Measurements from ENCODE around the gene APOBEC3H. TPM values are rescaled to one million over a fixed set of nuclear protein-coding genes. Genes with fewer than 3 reads are reported as not detected.
"Not testable (repeated sequence)": the region's sequence is repeated elsewhere in the genome, so short reads cannot be mapped to it uniquely, and the experiment has no call there.

APOBEC3H gene
- total RNA-seq, 2 experiments from 2014 or later = 0.67 to 0.85 TPM

- H3K36me3 Mint-ChIP-seq (ENCODE audit: low read depth) = peaks cover 43% of the 10 kb centered on the region
- H3K9me3 ChIP-seq (ENCODE audit: control insufficient read depth in 1 of 2, insufficient read depth in 1 of 2, low read length in 2 of 2) = not testable (repeated sequence)
These were observed 19.1 kb upstream of the APOBEC3H start for GRCh38 chr22:39077912-39078311.

GRCh38 chr22:39078329-39078728 lies 18.7 kb upstream of the APOBEC3H start:
- Histone ChIP-seq H3K27me3 (ENCODE audit: control insufficient read depth in 1 of 2, insufficient read depth in 2 of 2, low read length in 2 of 2) (no peaks in the 10 kb centered on the region), H3K9me3 (ENCODE audit: control insufficient read depth in 1 of 2, insufficient read depth in 1 of 2, low read length in 2 of 2) (no peaks in the 10 kb centered on the region), H3K4me3 (ENCODE audit: low read length) (peak overlapping the region; percentile 80), H3K36me3 (ENCODE audit: insufficient read depth, low read length) (peaks cover 32% of the 10 kb centered on the region), H3K4me1 (ENCODE audit: insufficient read depth, low read length) (peaks cover 70% of the 10 kb centered on the region), H3K27ac (ENCODE audit: low read depth in 1 of 2, low read length in 2 of 2) (no peak overlapping the region)
- ATAC-seq (ENCODE audit: poor library complexity) (no peak), DNase-seq (peak in 2 of 14 experiments; percentile 39 to 45)
- Mint-ChIP-seq H3K4me3 (peak overlapping the region; percentile 89), H3K36me3 (ENCODE audit: low read depth) (peaks cover 47% of the 10 kb centered on the region), H3K27me3 (no peaks in the 10 kb centered on the region), H3K27ac (peak overlapping the region; percentile 89), H3K4me1 (ENCODE audit: low read depth) (peaks cover 36% of the 10 kb centered on the region), H3K9me3 (no peaks in the 10 kb centered on the region)
- CTCF ChIA-PET = no interaction called here
- intact Hi-C loops (cut with DNase I, micrococcal nuclease) = loop anchor here in 1 of 2 experiments (5.0 kb wide), 2 partner anchors 39 to 61 kb away; no protein-coding TSS in a partner anchor
- POLR2A ChIA-PET = interaction anchor here (2.5 kb wide), 1 partner anchor 11 kb away, joined by 19 read pairs; no protein-coding TSS in a partner anchor
- TF ChIP-seq CTCF (IDR thresholded peaks at IDR 0.05) = no peak

More at GRCh38 chr22:39077912-39078311, 19.1 kb upstream of the APOBEC3H start:
- intact Hi-C loops (cut with DNase I, micrococcal nuclease) = loop anchor here in 1 of 2 experiments (5.0 kb wide), 2 partner anchors 39 to 61 kb away; no protein-coding TSS in a partner anchor
- POLR2A ChIA-PET = interaction anchor here (2.5 kb wide), 1 partner anchor 12 kb away, joined by 19 read pairs; no protein-coding TSS in a partner anchor
- H3K27me3 ChIP-seq (ENCODE audit: control insufficient read depth in 1 of 2, insufficient read depth in 2 of 2, low read length in 2 of 2); H3K9me3 Mint-ChIP-seq; ATAC-seq (ENCODE audit: poor library complexity); CTCF ChIA-PET; H3K27me3 Mint-ChIP-seq; DNase-seq: not testable (repeated sequence)
- H3K27ac ChIP-seq (ENCODE audit: low read depth in 1 of 2, low read length in 2 of 2) = peak overlapping the region; percentile 83 to 85
- H3K4me1 ChIP-seq (ENCODE audit: insufficient read depth, low read length) = peaks cover 65% of the 10 kb centered on the region
- H3K27ac Mint-ChIP-seq = peak overlapping the region; percentile 89
- peaks cover 29% of the 10 kb centered on the region for H3K36me3 ChIP-seq (ENCODE audit: insufficient read depth, low read length)
- H3K4me3 Mint-ChIP-seq = peak overlapping the region; percentile 89
- peak overlapping the region; percentile 80 for H3K4me3 ChIP-seq (ENCODE audit: low read length)
- H3K4me1 Mint-ChIP-seq (ENCODE audit: low read depth) = peaks cover 36% of the 10 kb centered on the region

GRCh38 chr22:39079054-39079637 lies 17.9 kb upstream of the APOBEC3H start:
- H3K36me3 ChIP-seq (ENCODE audit: insufficient read depth, low read length) = peaks cover 38% of the 10 kb centered on the region
- H3K4me1 Mint-ChIP-seq (ENCODE audit: low read depth) = peaks cover 31% of the 10 kb centered on the region
- H3K4me3 Mint-ChIP-seq = peak overlapping the region; percentile 89
- H3K4me1 ChIP-seq (ENCODE audit: insufficient read depth, low read length) = peaks cover 76% of the 10 kb centered on the region
- intact Hi-C loops (cut with DNase I, micrococcal nuclease) = loop anchor here in 1 of 2 experiments (5.0 kb wide), 2 partner anchors 38 to 62 kb away; no protein-coding TSS in a partner anchor
- not testable (repeated sequence) for H3K27me3 ChIP-seq (ENCODE audit: control insufficient read depth in 1 of 2, insufficient read depth in 2 of 2, low read length in 2 of 2); DNase-seq; ATAC-seq (ENCODE audit: poor library complexity); H3K27ac ChIP-seq (ENCODE audit: low read depth in 1 of 2, low read length in 2 of 2); H3K9me3 ChIP-seq (ENCODE audit: control insufficient read depth in 1 of 2, insufficient read depth in 1 of 2, low read length in 2 of 2); H3K27me3 Mint-ChIP-seq; H3K9me3 Mint-ChIP-seq; H3K4me3 ChIP-seq (ENCODE audit: low read length); H3K27ac Mint-ChIP-seq
- ChIA-PET CTCF (interaction anchor here (0.6 to 1.0 kb wide), 2 partner anchors 9 to 15 kb away, joined by 3 read pairs; no protein-coding TSS in a partner anchor), POLR2A (interaction anchor here (1.2 kb wide), 1 partner anchor 10 kb away, joined by 5 read pairs; no protein-coding TSS in a partner anchor)
- peaks cover 47% of the 10 kb centered on the region for H3K36me3 Mint-ChIP-seq (ENCODE audit: low read depth)

GRCh38 chr22:39080052-39080762 lies 16.8 kb upstream of the APOBEC3H start:
- no peak overlapping the region for H3K27ac Mint-ChIP-seq
- Histone ChIP-seq H3K27me3 (ENCODE audit: control insufficient read depth in 1 of 2, insufficient read depth in 2 of 2, low read length in 2 of 2) (no peaks in the 10 kb centered on the region), H3K27ac (ENCODE audit: low read depth in 1 of 2, low read length in 2 of 2) (no peak overlapping the region), H3K36me3 (ENCODE audit: insufficient read depth, low read length) (peaks cover 46% of the 10 kb centered on the region), H3K4me3 (ENCODE audit: low read length) (no peak overlapping the region), H3K9me3 (ENCODE audit: control insufficient read depth in 1 of 2, insufficient read depth in 1 of 2, low read length in 2 of 2) (no peaks in the 10 kb centered on the region), H3K4me1 (ENCODE audit: insufficient read depth, low read length) (peaks cover 84% of the 10 kb centered on the region)
- DNase-seq (peak in 3 of 14 experiments; percentile 43 to 67 (median 63)), ATAC-seq (ENCODE audit: poor library complexity) (no peak)
- CTCF ChIA-PET = interaction anchor here (1.0 kb wide), 1 partner anchor 8 kb away, joined by 3 read pairs; no protein-coding TSS in a partner anchor
- peaks cover 31% of the 10 kb centered on the region for H3K4me1 Mint-ChIP-seq (ENCODE audit: low read depth)
- no peak for TF ChIP-seq CTCF (IDR thresholded peaks at IDR 0.05)
- intact Hi-C loops (cut with DNase I, micrococcal nuclease) = loop anchor here in 1 of 2 experiments (5.0 kb wide), 1 partner anchor 37 kb away; no protein-coding TSS in a partner anchor
- POLR2A ChIA-PET = interaction anchor here (0.7 to 1.2 kb wide), 3 partner anchors 9 to 1331 kb away, joined by 3 to 5 read pairs (median 5); no protein-coding TSS in a partner anchor
- peak overlapping the region; percentile 42 for H3K4me3 Mint-ChIP-seq
- peaks cover 52% of the 10 kb centered on the region for H3K36me3 Mint-ChIP-seq (ENCODE audit: low read depth)
- no peaks in the 10 kb centered on the region for H3K9me3 Mint-ChIP-seq
- no peaks in the 10 kb centered on the region for H3K27me3 Mint-ChIP-seq

Data from CD4-positive, alpha-beta T cell (primary cell).